SU-DHL-6 (cell line): ENCODE data around the gene SEZ6L2.

ENCODE experiments used
- EZH2phosphoT487 ChIP-seq: fragments of 200-600 bp; sonication (generic), shearing (Covaris generic); conservative IDR thresholded peaks from 2 replicates; pipeline ENCODE4 v1.6.1; 2018; ENCODE audit warnings: mild to moderate bottlenecking, antibody characterized with exemption, low read length, moderate library complexity, mixed read lengths
- TF ChIP-seq, protein P1 (sequence below): fragments of 200-600 bp; sonication (generic); IDR thresholded peaks from one replicate; pipeline ENCODE4 v1.5.1; 2017; ENCODE audit warnings: antibody characterized with exemption, mild to moderate bottlenecking, low read length, moderate library complexity; ENCODE audit not compliant: insufficient read depth, poor library complexity, severe bottlenecking

DNA sequence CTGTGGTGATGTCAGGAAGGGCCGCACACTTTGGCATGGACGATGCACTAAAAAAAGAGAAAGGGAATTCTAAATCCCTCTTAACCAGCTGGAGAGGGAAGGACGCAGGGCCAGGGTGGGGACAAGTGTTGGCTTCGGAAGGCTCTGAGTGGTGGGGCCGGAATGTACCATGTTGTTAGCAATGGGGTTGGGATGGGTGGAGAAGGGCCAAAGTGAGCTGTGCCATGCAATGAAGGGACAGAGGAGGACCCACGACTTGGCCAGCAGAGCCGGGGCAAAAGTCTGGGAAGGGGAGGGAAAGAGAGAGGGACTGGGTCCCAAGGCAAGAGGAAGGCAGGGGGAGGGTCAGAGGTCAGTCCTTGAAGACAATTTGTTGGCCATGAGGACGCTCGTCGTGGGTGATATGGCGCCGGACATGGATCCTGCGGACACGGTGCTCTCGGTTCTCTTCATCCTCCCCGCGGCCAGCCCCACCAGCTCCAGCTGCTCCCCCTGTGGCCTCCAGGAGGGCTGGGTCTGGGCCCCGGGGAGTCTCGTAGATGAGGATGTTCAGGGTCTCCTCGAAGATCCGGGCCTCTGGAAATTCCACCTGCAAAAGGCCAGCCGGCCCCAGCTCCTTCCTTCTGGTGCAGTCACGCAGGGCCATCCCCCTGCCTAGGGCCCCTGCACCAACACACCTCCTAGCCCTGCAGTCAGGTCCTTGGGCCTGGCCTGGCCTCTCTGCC lies 7.3 kb upstream of the SEZ6L2 start:
- TF ChIP-seq, protein P1, sequence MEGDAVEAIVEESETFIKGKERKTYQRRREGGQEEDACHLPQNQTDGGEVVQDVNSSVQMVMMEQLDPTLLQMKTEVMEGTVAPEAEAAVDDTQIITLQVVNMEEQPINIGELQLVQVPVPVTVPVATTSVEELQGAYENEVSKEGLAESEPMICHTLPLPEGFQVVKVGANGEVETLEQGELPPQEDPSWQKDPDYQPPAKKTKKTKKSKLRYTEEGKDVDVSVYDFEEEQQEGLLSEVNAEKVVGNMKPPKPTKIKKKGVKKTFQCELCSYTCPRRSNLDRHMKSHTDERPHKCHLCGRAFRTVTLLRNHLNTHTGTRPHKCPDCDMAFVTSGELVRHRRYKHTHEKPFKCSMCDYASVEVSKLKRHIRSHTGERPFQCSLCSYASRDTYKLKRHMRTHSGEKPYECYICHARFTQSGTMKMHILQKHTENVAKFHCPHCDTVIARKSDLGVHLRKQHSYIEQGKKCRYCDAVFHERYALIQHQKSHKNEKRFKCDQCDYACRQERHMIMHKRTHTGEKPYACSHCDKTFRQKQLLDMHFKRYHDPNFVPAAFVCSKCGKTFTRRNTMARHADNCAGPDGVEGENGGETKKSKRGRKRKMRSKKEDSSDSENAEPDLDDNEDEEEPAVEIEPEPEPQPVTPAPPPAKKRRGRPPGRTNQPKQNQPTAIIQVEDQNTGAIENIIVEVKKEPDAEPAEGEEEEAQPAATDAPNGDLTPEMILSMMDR: no peak
- TF ChIP-seq EZH2phosphoT487: no peak
